Panc1 (cell line): Measurements from ENCODE around the gene PPP1R15B. TPM values are rescaled to one million over a fixed set of nuclear protein-coding genes. Genes with fewer than 3 reads are reported as not detected.

Experiments used
- ATAC-seq: fragments of 200-7000 bp; cut with Tn5 transposase; 2 replicates; pipeline ENCODE4 v1.9.1; 2020; ENCODE audit warnings: mild to moderate bottlenecking, moderate library complexity
- BruUV-seq: library from RNA; stranded (reverse); fragments of 400-500 nt; replicated peaks from 2 replicates; lab custom pipeline; 2021; lab: Mats Ljungman, UMichigan
- CTCF ChIA-PET: fragments of 300-600 bp; sonication (Branson Sonifier 250); formaldehyde crosslinking; loops from one replicate; lab custom pipeline; 2022; ENCODE audit warnings: antibody characterized with exemption; lab: Charles Lee
- POLR2A ChIA-PET: fragments of 300-600 bp; sonication (Branson Sonifier 250); formaldehyde crosslinking; loops from one replicate; lab custom pipeline; 2022; ENCODE audit warnings: antibody characterized with exemption; lab: Charles Lee
- DNase-seq: peaks from one replicate; pipeline ENCODE4 v3.0.0-alpha.2; 2010; ENCODE audit warnings: low read depth, low spot score
- H3K27ac ChIP-seq: 2 replicates; pipeline ENCODE4 v1.5.1; 2011; ENCODE audit warnings: mild to moderate bottlenecking, low read length, inconsistent platforms
- H3K27me3 ChIP-seq: fragments of 200-500 bp; sonication (Bioruptor generic); 2 replicates; pipeline ENCODE4 v1.6.0; 2014; ENCODE audit warnings: low read length, inconsistent platforms; ENCODE audit not compliant: control insufficient read depth, insufficient read depth
- H3K36me3 ChIP-seq: fragments of 200-500 bp; sonication (Bioruptor generic); 2 replicates; pipeline ENCODE4 v1.5.1; 2014; ENCODE audit warnings: inconsistent platforms, mild to moderate bottlenecking, low read length, moderate library complexity; ENCODE audit not compliant: control insufficient read depth, insufficient read depth
- H3K4me1 ChIP-seq: 2 replicates; pipeline ENCODE4 v1.5.1; 2011; ENCODE audit warnings: inconsistent platforms, mild to moderate bottlenecking, low read length, moderate library complexity; ENCODE audit not compliant: control insufficient read depth, insufficient read depth
- H3K4me3 ChIP-seq, 2 experiments: 2 replicates each; pipeline ENCODE4 v1.5.1; 2011 to 2012; ENCODE audit warnings: low read depth in 2 of 2, low read length in 2 of 2, mild to moderate bottlenecking in 2 of 2, inconsistent platforms in 1 of 2, moderate library complexity in 1 of 2
- H3K9me3 ChIP-seq: fragments of 200-500 bp; sonication (Bioruptor generic); 2 replicates; pipeline ENCODE4 v1.5.1; 2014; ENCODE audit warnings: low read depth, mild to moderate bottlenecking, inconsistent platforms, low read length, moderate library complexity; ENCODE audit not compliant: control insufficient read depth, insufficient read depth
- CTCF ChIP-seq: fragments of 450-650 bp; IDR thresholded peaks from 2 replicates; pipeline ENCODE4 v1.5.1; 2017; ENCODE audit warnings: mild to moderate bottlenecking
- POLR2AphosphoS5 ChIP-seq: IDR thresholded peaks from 2 replicates; pipeline ENCODE4 v1.6.1; 2012; ENCODE audit warnings: mild to moderate bottlenecking, low read depth, low read length, moderate library complexity
- REST ChIP-seq, 2 experiments: IDR thresholded peaks; 2 replicates each; pipeline ENCODE4 v1.6.1; 2011 to 2012; ENCODE audit warnings: low read depth in 2 of 2, control low read depth in 1 of 2, low read length in 1 of 2, mild to moderate bottlenecking in 1 of 2, moderate library complexity in 1 of 2; ENCODE audit not compliant: insufficient read depth in 1 of 2
- SIN3A ChIP-seq: IDR thresholded peaks from 2 replicates; pipeline ENCODE4 v1.6.1; 2012; ENCODE audit warnings: low read depth, mild to moderate bottlenecking, low read length, moderate library complexity, borderline replicate concordance; ENCODE audit not compliant: insufficient read depth
- TCF7L2 ChIP-seq: IDR thresholded peaks from 2 replicates; pipeline ENCODE4 v1.6.1; 2011; ENCODE audit warnings: mild to moderate bottlenecking, low read depth, low read length, inconsistent platforms
- in situ Hi-C: cut with HindIII; loops from 2 replicates; pipeline ENCODE4 v1.10.0; 2016; ENCODE audit warnings: low sequenced_read_pairs, low pct_unique_long_range_greater_than_20kb
- intact Hi-C: fragments of 100-400 bp; cut with micrococcal nuclease; formaldehyde crosslinking; loops from one replicate; pipeline ENCODE4 v1.10.0; 2022; ENCODE audit not compliant: unreplicated experiment
- total RNA-seq: library from RNA; stranded (reverse); gene quantifications from one replicate; pipeline ENCODE4 v1.2.1, GENCODE V29; 2021; ENCODE audit not compliant: unreplicated experiment

Gene PPP1R15B
- total RNA-seq, 1 experiment from 2014 or later: 51.1 TPM

- no TSS peak for BruUV-seq
- Histone ChIP-seq H3K4me3 (no peak overlapping the region), H3K36me3 (peaks cover 39% of the 10 kb centered on the region), H3K27me3 (no peaks in the 10 kb centered on the region), H3K27ac (no peak overlapping the region), H3K9me3 (no peaks in the 10 kb centered on the region), H3K4me1 (peaks cover 19% of the 10 kb centered on the region)
- intact Hi-C loops: no loop called here
- in situ Hi-C loops: no loop called here
- CTCF ChIA-PET: no interaction called here
- DNase-seq (no peak), ATAC-seq (no peak)
- TF ChIP-seq CTCF (no peak), TCF7L2 (no peak), REST (IDR thresholded peaks at IDR 0.05; ENCODE audit: insufficient read depth in 1 of 2, low read depth in 2 of 2, low read length in 1 of 2) (no peak), POLR2AphosphoS5 (no peak), SIN3A (no peak)
- POLR2A ChIA-PET: interaction anchor here (0.6 kb wide), 1 partner anchor 8 kb away, joined by 6 read pairs; no protein-coding TSS in a partner anchor
These were observed 7.0 kb downstream of the PPP1R15B start for GRCh38 chr1:204404629-204405028.

- POLR2A ChIA-PET: no interaction called here
- DNase-seq (no peak), ATAC-seq (no peak)
- Histone ChIP-seq H3K27ac (no peak overlapping the region), H3K4me3 (no peak overlapping the region), H3K9me3 (no peaks in the 10 kb centered on the region), H3K36me3 (peaks cover 32% of the 10 kb centered on the region), H3K27me3 (no peaks in the 10 kb centered on the region), H3K4me1 (peaks cover 19% of the 10 kb centered on the region)
- CTCF ChIA-PET: no interaction called here
- BruUV-seq: no TSS peak
- intact Hi-C loops (no loop called here), in situ Hi-C loops (no loop called here)
- TF ChIP-seq CTCF: no peak
- TF ChIP-seq SIN3A: no peak
- no peak for TF ChIP-seq POLR2AphosphoS5
- no peak for TF ChIP-seq REST (IDR thresholded peaks at IDR 0.05; ENCODE audit: insufficient read depth in 1 of 2, low read depth in 2 of 2, low read length in 1 of 2)
- no peak for TF ChIP-seq TCF7L2
These were observed 9.2 kb downstream of the PPP1R15B start for GRCh38 chr1:204402391-204402790.
